ENCODE data around the gene LY6G5C. TPM values are rescaled to one million over a fixed set of nuclear protein-coding genes. Genes with fewer than 3 reads are reported as not detected.

The LY6G5C gene
- total and polyA plus RNA-seq, 4 donors, result 1.2 to 5.9 (median 3.3) TPM

- no peaks in the 10 kb centered on the region for H3K9me3 ChIP-seq (ENCODE audit: control insufficient read depth, low read length)
- DNase-seq, result no peak
- 81 to 85% methylated on average over 6 of the region's 6 CpGs for WGBS, 2 donors
- H3K36me3 ChIP-seq (ENCODE audit: control insufficient read depth in 1 of 2, insufficient read depth in 2 of 2, low read length in 1 of 2), result peaks cover 4 to 24% of the 10 kb centered on the region in 2 donors
- no peaks in the 10 kb centered on the region for H3K4me1 ChIP-seq (ENCODE audit: control insufficient read depth in 1 of 2, insufficient read depth in 2 of 2, low read length in 2 of 2)
- H3K27me3 ChIP-seq (ENCODE audit: control insufficient read depth in 1 of 2, insufficient read depth in 2 of 2, low read length in 1 of 2), result no peaks in the 10 kb centered on the region
- no peak overlapping the region for H3K27ac ChIP-seq (ENCODE audit: low read depth in 1 of 2, low read length in 2 of 2)
- no peak overlapping the region for H3K4me3 ChIP-seq (ENCODE audit: low read length in 2 of 2)
- intact Hi-C loops (cut with DNase I), result loop anchor here in 1 of 2 donors (2.0 kb wide), 1 partner anchor 16 kb away; no protein-coding TSS in a partner anchor
- ATAC-seq (ENCODE audit: low FRiP score), result no peak
These were observed 37.9 kb downstream of the LY6G5C start for GRCh38 chr6:31642798-31643570.

- no peaks in the 10 kb centered on the region for H3K27me3 ChIP-seq (ENCODE audit: control insufficient read depth in 1 of 2, insufficient read depth in 2 of 2, low read length in 1 of 2)
- ATAC-seq (ENCODE audit: low FRiP score) (no peak), DNase-seq (no peak)
- peaks cover 4 to 30% of the 10 kb centered on the region in 2 donors for H3K36me3 ChIP-seq (ENCODE audit: control insufficient read depth in 1 of 2, insufficient read depth in 2 of 2, low read length in 1 of 2)
- no peaks in the 10 kb centered on the region for H3K9me3 ChIP-seq (ENCODE audit: control insufficient read depth, low read length)
- H3K4me3 ChIP-seq (ENCODE audit: low read length in 2 of 2), result no peak overlapping the region
- no peak overlapping the region for H3K27ac ChIP-seq (ENCODE audit: low read depth in 1 of 2, low read length in 2 of 2)
- 87 to 92% methylated on average over 4 of the region's 4 CpGs for WGBS, 2 donors
- intact Hi-C loops (cut with DNase I), result no loop called here
- H3K4me1 ChIP-seq (ENCODE audit: control insufficient read depth in 1 of 2, insufficient read depth in 2 of 2, low read length in 2 of 2), result no peaks in the 10 kb centered on the region
These were observed 39.5 kb downstream of the LY6G5C start for GRCh38 chr6:31641370-31641769.

GRCh38 chr6:31640612-31641011 lies 40.3 kb downstream of the LY6G5C start:
- no peaks in the 10 kb centered on the region for H3K9me3 ChIP-seq (ENCODE audit: control insufficient read depth, low read length)
- no peaks in the 10 kb centered on the region for H3K27me3 ChIP-seq (ENCODE audit: control insufficient read depth in 1 of 2, insufficient read depth in 2 of 2, low read length in 1 of 2)
- DNase-seq (no peak), ATAC-seq (ENCODE audit: low FRiP score) (no peak)
- H3K4me1 ChIP-seq (ENCODE audit: control insufficient read depth in 1 of 2, insufficient read depth in 2 of 2, low read length in 2 of 2), result no peaks in the 10 kb centered on the region
- no peak overlapping the region for H3K27ac ChIP-seq (ENCODE audit: low read depth in 1 of 2, low read length in 2 of 2)
- H3K4me3 ChIP-seq (ENCODE audit: low read length in 2 of 2), result no peak overlapping the region
- intact Hi-C loops (cut with DNase I), result no loop called here
- H3K36me3 ChIP-seq (ENCODE audit: control insufficient read depth in 1 of 2, insufficient read depth in 2 of 2, low read length in 1 of 2), result peaks cover 4 to 30% of the 10 kb centered on the region in 2 donors
- WGBS, 2 donors, result 92 to 93% methylated on average over 6 of the region's 6 CpGs

- ATAC-seq (ENCODE audit: low FRiP score) (no peak), DNase-seq (no peak)
- peaks cover 6 to 24% of the 10 kb centered on the region in 2 donors for H3K36me3 ChIP-seq (ENCODE audit: control insufficient read depth in 1 of 2, insufficient read depth in 2 of 2, low read length in 1 of 2)
- intact Hi-C loops (cut with DNase I), result no loop called here
- H3K9me3 ChIP-seq (ENCODE audit: control insufficient read depth, low read length), result no peaks in the 10 kb centered on the region
- no peaks in the 10 kb centered on the region for H3K4me1 ChIP-seq (ENCODE audit: control insufficient read depth in 1 of 2, insufficient read depth in 2 of 2, low read length in 2 of 2)
- no peaks in the 10 kb centered on the region for H3K27me3 ChIP-seq (ENCODE audit: control insufficient read depth in 1 of 2, insufficient read depth in 2 of 2, low read length in 1 of 2)
- 65 to 71% methylated on average over 10 of the region's 10 CpGs for WGBS, 2 donors
- H3K27ac ChIP-seq (ENCODE audit: low read depth in 1 of 2, low read length in 2 of 2), result no peak overlapping the region
- no peak overlapping the region for H3K4me3 ChIP-seq (ENCODE audit: low read length in 2 of 2)
These were observed 41.4 kb downstream of the LY6G5C start for GRCh38 chr6:31639449-31639861.

- WGBS, 2 donors, result 73 to 75% methylated on average over 9 of the region's 9 CpGs
- Histone ChIP-seq H3K36me3 (ENCODE audit: control insufficient read depth in 1 of 2, insufficient read depth in 2 of 2, low read length in 1 of 2) (peaks cover 4 to 23% of the 10 kb centered on the region in 2 donors), H3K4me3 (ENCODE audit: low read length in 2 of 2) (no peak overlapping the region), H3K4me1 (ENCODE audit: control insufficient read depth in 1 of 2, insufficient read depth in 2 of 2, low read length in 2 of 2) (no peaks in the 10 kb centered on the region), H3K9me3 (ENCODE audit: control insufficient read depth, low read length) (no peaks in the 10 kb centered on the region), H3K27me3 (ENCODE audit: control insufficient read depth in 1 of 2, insufficient read depth in 2 of 2, low read length in 1 of 2) (no peaks in the 10 kb centered on the region), H3K27ac (ENCODE audit: low read depth in 1 of 2, low read length in 2 of 2) (no peak overlapping the region)
- no peak for DNase-seq
- no peak for ATAC-seq (ENCODE audit: low FRiP score)
- intact Hi-C loops (cut with DNase I), result no loop called here
These were observed 41.8 kb downstream of the LY6G5C start for GRCh38 chr6:31639043-31639442.

- Histone ChIP-seq H3K36me3 (ENCODE audit: control insufficient read depth in 1 of 2, insufficient read depth in 2 of 2, low read length in 1 of 2) (peaks cover 4 to 19% of the 10 kb centered on the region in 2 donors), H3K27me3 (ENCODE audit: control insufficient read depth in 1 of 2, insufficient read depth in 2 of 2, low read length in 1 of 2) (no peaks in the 10 kb centered on the region), H3K9me3 (ENCODE audit: control insufficient read depth, low read length) (no peaks in the 10 kb centered on the region), H3K27ac (ENCODE audit: low read depth in 1 of 2, low read length in 2 of 2) (no peak overlapping the region), H3K4me1 (ENCODE audit: control insufficient read depth in 1 of 2, insufficient read depth in 2 of 2, low read length in 2 of 2) (no peaks in the 10 kb centered on the region), H3K4me3 (ENCODE audit: low read length in 2 of 2) (no peak overlapping the region)
- 73 to 77% methylated on average over 27 of the region's 27 CpGs for WGBS, 2 donors
- intact Hi-C loops (cut with DNase I), result no loop called here
- ATAC-seq (ENCODE audit: low FRiP score), result no peak
- no peak for DNase-seq
These were observed 43.9 kb downstream of the LY6G5C start for GRCh38 chr6:31636698-31637596.

- intact Hi-C loops (cut with DNase I), result no loop called here
- H3K4me3 ChIP-seq (ENCODE audit: low read length in 2 of 2), result no peak overlapping the region
- no peaks in the 10 kb centered on the region for H3K4me1 ChIP-seq (ENCODE audit: control insufficient read depth in 1 of 2, insufficient read depth in 2 of 2, low read length in 2 of 2)
- H3K27me3 ChIP-seq (ENCODE audit: control insufficient read depth in 1 of 2, insufficient read depth in 2 of 2, low read length in 1 of 2), result no peaks in the 10 kb centered on the region
- DNase-seq (no peak), ATAC-seq (ENCODE audit: low FRiP score) (no peak)
- WGBS, 2 donors, result 72 to 78% methylated on average over 11 of the region's 11 CpGs
- H3K36me3 ChIP-seq (ENCODE audit: control insufficient read depth in 1 of 2, insufficient read depth in 2 of 2, low read length in 1 of 2), result peaks cover 11 to 12% of the 10 kb centered on the region in 2 donors
- no peaks in the 10 kb centered on the region for H3K9me3 ChIP-seq (ENCODE audit: control insufficient read depth, low read length)
- no peak overlapping the region for H3K27ac ChIP-seq (ENCODE audit: low read depth in 1 of 2, low read length in 2 of 2)
These were observed 45.8 kb downstream of the LY6G5C start for GRCh38 chr6:31634969-31635575.

- DNase-seq, result no peak
- Histone ChIP-seq H3K36me3 (ENCODE audit: control insufficient read depth in 1 of 2, insufficient read depth in 2 of 2, low read length in 1 of 2) (peaks cover 10 to 17% of the 10 kb centered on the region in 2 donors), H3K4me1 (ENCODE audit: control insufficient read depth in 1 of 2, insufficient read depth in 2 of 2, low read length in 2 of 2) (no peaks in the 10 kb centered on the region), H3K4me3 (ENCODE audit: low read length in 2 of 2) (no peak overlapping the region), H3K27ac (ENCODE audit: low read depth in 1 of 2, low read length in 2 of 2) (no peak overlapping the region), H3K9me3 (ENCODE audit: control insufficient read depth, low read length) (no peaks in the 10 kb centered on the region), H3K27me3 (ENCODE audit: control insufficient read depth in 1 of 2, insufficient read depth in 2 of 2, low read length in 1 of 2) (no peaks in the 10 kb centered on the region)
- intact Hi-C loops (cut with DNase I), result no loop called here
- no peak for ATAC-seq (ENCODE audit: low FRiP score)
- WGBS, 2 donors, result 73 to 82% methylated on average over 3 of the region's 3 CpGs
These were observed 46.7 kb downstream of the LY6G5C start for GRCh38 chr6:31634131-31634530.

Data from aorta (tissue), 5 donors.